Measurements from ENCODE around the gene NOX5. TPM values are rescaled to one million over a fixed set of nuclear protein-coding genes. Genes with fewer than 3 reads are reported as not detected.

Gene NOX5
- total RNA-seq, 2 experiments from 2014 or later = not detected

DNA sequence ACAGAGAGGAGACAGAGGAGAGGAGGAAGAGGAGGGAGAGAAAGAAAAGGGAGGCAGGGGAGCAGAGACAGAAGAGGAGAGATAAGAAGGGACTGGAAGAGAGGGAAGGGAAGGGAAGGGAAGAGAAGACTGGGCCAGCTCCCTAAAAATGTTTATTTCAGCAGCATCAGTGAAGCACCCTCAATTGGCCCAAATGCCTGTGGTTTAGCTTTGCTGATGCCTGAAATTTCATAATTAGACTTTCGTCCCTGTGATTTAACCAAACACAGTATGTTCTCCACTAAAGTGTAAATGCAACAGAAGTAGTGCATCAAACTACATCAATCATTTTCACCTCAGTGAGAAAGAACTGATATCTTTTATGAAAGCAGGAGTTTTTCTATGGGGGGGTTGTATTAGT, 55.9 kb downstream of the NOX5 start:
- H3K9me3 ChIP-seq (ENCODE audit: control insufficient read depth in 1 of 2, insufficient read depth in 1 of 2, low read length in 2 of 2) = no peaks in the 10 kb centered on the region
- intact Hi-C loops (cut with DNase I, micrococcal nuclease) = no loop called here
- TF ChIP-seq, protein P1, sequence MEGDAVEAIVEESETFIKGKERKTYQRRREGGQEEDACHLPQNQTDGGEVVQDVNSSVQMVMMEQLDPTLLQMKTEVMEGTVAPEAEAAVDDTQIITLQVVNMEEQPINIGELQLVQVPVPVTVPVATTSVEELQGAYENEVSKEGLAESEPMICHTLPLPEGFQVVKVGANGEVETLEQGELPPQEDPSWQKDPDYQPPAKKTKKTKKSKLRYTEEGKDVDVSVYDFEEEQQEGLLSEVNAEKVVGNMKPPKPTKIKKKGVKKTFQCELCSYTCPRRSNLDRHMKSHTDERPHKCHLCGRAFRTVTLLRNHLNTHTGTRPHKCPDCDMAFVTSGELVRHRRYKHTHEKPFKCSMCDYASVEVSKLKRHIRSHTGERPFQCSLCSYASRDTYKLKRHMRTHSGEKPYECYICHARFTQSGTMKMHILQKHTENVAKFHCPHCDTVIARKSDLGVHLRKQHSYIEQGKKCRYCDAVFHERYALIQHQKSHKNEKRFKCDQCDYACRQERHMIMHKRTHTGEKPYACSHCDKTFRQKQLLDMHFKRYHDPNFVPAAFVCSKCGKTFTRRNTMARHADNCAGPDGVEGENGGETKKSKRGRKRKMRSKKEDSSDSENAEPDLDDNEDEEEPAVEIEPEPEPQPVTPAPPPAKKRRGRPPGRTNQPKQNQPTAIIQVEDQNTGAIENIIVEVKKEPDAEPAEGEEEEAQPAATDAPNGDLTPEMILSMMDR (IDR thresholded peaks at IDR 0.05) = no peak
- no peak overlapping the region for H3K4me3 ChIP-seq (ENCODE audit: low read length)
- ChIA-PET POLR2A (no interaction called here), CTCF (no interaction called here)
- no peak overlapping the region for H3K27ac ChIP-seq (ENCODE audit: low read depth in 1 of 2, low read length in 2 of 2)
- no peak overlapping the region for H3K27ac Mint-ChIP-seq
- H3K9me3 Mint-ChIP-seq = no peaks in the 10 kb centered on the region
- peaks cover 10% of the 10 kb centered on the region for H3K4me1 ChIP-seq (ENCODE audit: insufficient read depth, low read length)
- ATAC-seq (ENCODE audit: poor library complexity) (no peak), DNase-seq (no peak)
- H3K4me1 Mint-ChIP-seq (ENCODE audit: low read depth) = peaks cover 7% of the 10 kb centered on the region
- no peak overlapping the region for H3K4me3 Mint-ChIP-seq
- H3K27me3 Mint-ChIP-seq = peaks cover 48% of the 10 kb centered on the region
- no peaks in the 10 kb centered on the region for H3K36me3 ChIP-seq (ENCODE audit: insufficient read depth, low read length)
- H3K27me3 ChIP-seq (ENCODE audit: control insufficient read depth in 1 of 2, insufficient read depth in 2 of 2, low read length in 2 of 2) = peaks cover 19 to 20% of the 10 kb centered on the region in 2 experiments
- no peaks in the 10 kb centered on the region for H3K36me3 Mint-ChIP-seq (ENCODE audit: low read depth)

DNA sequence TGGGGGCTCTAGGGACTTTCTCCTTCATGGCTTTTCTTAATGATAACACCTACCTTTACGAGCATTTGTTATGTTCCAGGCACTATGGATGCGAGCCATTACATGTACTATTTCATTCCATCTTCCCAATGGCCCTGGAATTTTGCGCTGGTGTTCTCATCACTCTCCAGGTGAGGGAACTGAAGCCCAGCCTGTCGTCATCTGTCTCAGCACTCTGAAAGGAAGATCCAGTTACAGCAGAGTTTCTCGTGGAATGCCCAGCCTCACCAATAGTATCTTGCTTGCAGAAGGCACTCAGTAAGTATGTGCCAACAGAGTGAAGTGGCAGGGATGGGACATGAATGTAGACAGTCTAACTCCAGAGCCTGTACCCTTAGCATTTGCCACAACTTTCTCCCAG, 56.8 kb downstream of the NOX5 start:
- Histone ChIP-seq H3K27me3 (ENCODE audit: control insufficient read depth in 1 of 2, insufficient read depth in 2 of 2, low read length in 2 of 2) (peaks cover 20 to 25% of the 10 kb centered on the region in 2 experiments), H3K36me3 (ENCODE audit: insufficient read depth, low read length) (no peaks in the 10 kb centered on the region), H3K4me3 (ENCODE audit: low read length) (no peak overlapping the region), H3K9me3 (ENCODE audit: control insufficient read depth in 1 of 2, insufficient read depth in 1 of 2, low read length in 2 of 2) (no peaks in the 10 kb centered on the region), H3K27ac (ENCODE audit: low read depth in 1 of 2, low read length in 2 of 2) (no peak overlapping the region), H3K4me1 (ENCODE audit: insufficient read depth, low read length) (peaks cover 10% of the 10 kb centered on the region)
- peaks cover 55% of the 10 kb centered on the region for H3K27me3 Mint-ChIP-seq
- no peaks in the 10 kb centered on the region for H3K9me3 Mint-ChIP-seq
- no peaks in the 10 kb centered on the region for H3K36me3 Mint-ChIP-seq (ENCODE audit: low read depth)
- CTCF ChIA-PET = no interaction called here
- intact Hi-C loops (cut with DNase I, micrococcal nuclease) = no loop called here
- H3K27ac Mint-ChIP-seq = no peak overlapping the region
- H3K4me1 Mint-ChIP-seq (ENCODE audit: low read depth) = peaks cover 7% of the 10 kb centered on the region
- POLR2A ChIA-PET = no interaction called here
- TF ChIP-seq, protein P1 (IDR thresholded peaks at IDR 0.05) = no peak
- no peak for ATAC-seq (ENCODE audit: poor library complexity)
- no peak for DNase-seq
- no peak overlapping the region for H3K4me3 Mint-ChIP-seq

DNA sequence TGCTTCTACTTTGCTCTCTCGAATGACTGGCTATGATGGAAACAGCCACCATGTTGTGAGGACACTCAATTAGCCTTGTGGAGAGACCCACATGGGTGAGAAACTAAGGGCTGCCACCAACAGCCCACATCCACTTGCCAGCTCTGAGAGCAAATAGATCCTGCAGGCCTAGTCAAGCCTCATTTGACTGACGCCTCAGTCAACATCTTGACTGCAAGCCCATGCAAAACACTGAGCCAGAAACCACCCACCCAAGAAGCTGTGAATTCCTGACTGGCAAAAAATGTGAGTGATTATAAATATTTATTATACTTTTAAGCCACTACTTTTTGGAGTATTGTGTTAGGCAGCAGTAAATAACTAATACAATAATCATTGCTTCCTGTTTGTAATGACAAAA, 58.4 kb downstream of the NOX5 start:
- TF ChIP-seq, protein P1 (IDR thresholded peaks at IDR 0.05) = no peak
- H3K9me3 Mint-ChIP-seq = no peaks in the 10 kb centered on the region
- peaks cover 63% of the 10 kb centered on the region for H3K27me3 Mint-ChIP-seq
- H3K4me1 Mint-ChIP-seq (ENCODE audit: low read depth) = peaks cover 7% of the 10 kb centered on the region
- intact Hi-C loops (cut with DNase I, micrococcal nuclease) = no loop called here
- Histone ChIP-seq H3K36me3 (ENCODE audit: insufficient read depth, low read length) (no peaks in the 10 kb centered on the region), H3K4me3 (ENCODE audit: low read length) (no peak overlapping the region), H3K4me1 (ENCODE audit: insufficient read depth, low read length) (peaks cover 10% of the 10 kb centered on the region), H3K27me3 (ENCODE audit: control insufficient read depth in 1 of 2, insufficient read depth in 2 of 2, low read length in 2 of 2) (peaks cover 20 to 25% of the 10 kb centered on the region in 2 experiments), H3K9me3 (ENCODE audit: control insufficient read depth in 1 of 2, insufficient read depth in 1 of 2, low read length in 2 of 2) (no peaks in the 10 kb centered on the region), H3K27ac (ENCODE audit: low read depth in 1 of 2, low read length in 2 of 2) (no peak overlapping the region)
- ATAC-seq (ENCODE audit: poor library complexity) (no peak), DNase-seq (no peak)
- POLR2A ChIA-PET = no interaction called here
- CTCF ChIA-PET = no interaction called here
- H3K36me3 Mint-ChIP-seq (ENCODE audit: low read depth) = no peaks in the 10 kb centered on the region
- no peak overlapping the region for H3K4me3 Mint-ChIP-seq
- no peak overlapping the region for H3K27ac Mint-ChIP-seq

Measured in CD4-positive, alpha-beta T cell (primary cell).